GM12865 (cell line): ENCODE results near the gene TBATA.

Source experiments
- DNase-seq: peaks from one replicate; pipeline ENCODE4 v3.0.0; 2010; ENCODE audit warnings: low read depth
- H3K4me3 ChIP-seq: 2 replicates; pipeline ENCODE4 v1.5.1; 2011; ENCODE audit warnings: mild to moderate bottlenecking, low read depth, low read length, control low read depth
- CTCF ChIP-seq: IDR thresholded peaks from 2 replicates; pipeline ENCODE4 v1.5.1; 2011; ENCODE audit warnings: low read length, control low read depth, low read depth, inconsistent platforms; ENCODE audit not compliant: insufficient read depth; ENCODE audit errors: missing control alignments

TBATA gene

GRCh38 chr10:70743879-70744278, 41.3 kb downstream of the TBATA start:
- TF ChIP-seq CTCF, result no peak
- H3K4me3 ChIP-seq, result no peak overlapping the region
- DNase-seq, result no peak

GRCh38 chr10:70743430-70743788, 41.8 kb downstream of the TBATA start:
- DNase-seq, result no peak
- no peak for TF ChIP-seq CTCF

GRCh38 chr10:70742537-70743429, 42.4 kb downstream of the TBATA start:
- TF ChIP-seq CTCF, result no peak
- no peak overlapping the region for H3K4me3 ChIP-seq
- DNase-seq, result no peak

More at GRCh38 chr10:70743430-70743788, 41.8 kb downstream of the TBATA start:
- H3K4me3 ChIP-seq, result no peak overlapping the region

GRCh38 chr10:70740406-70741288, 44.5 kb downstream of the TBATA start:
- no peak for TF ChIP-seq CTCF
- H3K4me3 ChIP-seq, result no peak overlapping the region
- no peak for DNase-seq

- no peak for DNase-seq
Observed at GRCh38 chr10:70738761-70739121, 46.4 kb downstream of the TBATA start.

More at GRCh38 chr10:70738761-70739121, 46.4 kb downstream of the TBATA start:
- no peak overlapping the region for H3K4me3 ChIP-seq
- TF ChIP-seq CTCF, result no peak
